PC-3 (cell line): ENCODE results near the gene DAAM1. TPM values are rescaled to one million over a fixed set of nuclear protein-coding genes. Genes with fewer than 3 reads are reported as not detected.

Experiments
- ATAC-seq: fragments of 200-7000 bp; cut with Tn5 transposase; 2 replicates; pipeline ENCODE4 v1.9.1; 2020; ENCODE audit warnings: mild to moderate bottlenecking, moderate library complexity
- BruUV-seq: library from RNA; stranded (reverse); fragments of 400-500 nt; replicated peaks from 2 replicates; lab custom pipeline; 2021; lab: Mats Ljungman, UMichigan
- CTCF ChIA-PET: fragments of 300-600 bp; sonication (Branson Sonifier 250); formaldehyde crosslinking; loops from one replicate; lab custom pipeline; 2022; ENCODE audit warnings: antibody characterized with exemption; lab: Charles Lee
- POLR2A ChIA-PET: fragments of 300-600 bp; sonication (Branson Sonifier 250); formaldehyde crosslinking; loops from one replicate; lab custom pipeline; 2022; ENCODE audit warnings: antibody characterized with exemption; ENCODE audit not compliant: unreplicated experiment; lab: Charles Lee
- DNase-seq: peaks from one replicate; pipeline ENCODE4 v3.0.0-alpha.2; 2015
- H2AFZ ChIP-seq: fragments of 300-600 bp; sonication (generic); 2 replicates; pipeline ENCODE4 v1.6.0; 2016; ENCODE audit warnings: antibody characterized with exemption, low read length
- H3F3A ChIP-seq: fragments of 300-600 bp; sonication (generic); one replicate; pipeline ENCODE4 v1.6.0; 2017; ENCODE audit warnings: antibody characterized with exemption, low read length, control low read depth, mild to moderate bottlenecking; ENCODE audit not compliant: unreplicated experiment
- H3K27ac ChIP-seq: fragments of 300-600 bp; sonication (generic); 2 replicates; pipeline ENCODE4 v1.5.1; 2016; ENCODE audit warnings: mild to moderate bottlenecking, low read length
- H3K27me3 ChIP-seq: fragments of 300-600 bp; sonication (generic); 2 replicates; pipeline ENCODE4 v1.6.1; 2016; ENCODE audit warnings: low read length, mixed read lengths
- H3K36me3 ChIP-seq: fragments of 300-600 bp; sonication (generic); 2 replicates; pipeline ENCODE4 v1.6.1; 2016; ENCODE audit warnings: low read depth, mixed run types, low read length, mixed read lengths
- H3K4me1 ChIP-seq: fragments of 300-600 bp; sonication (generic); 2 replicates; pipeline ENCODE4 v1.5.1; 2016; ENCODE audit warnings: low read length; ENCODE audit not compliant: insufficient read depth
- H3K4me2 ChIP-seq: fragments of 300-600 bp; sonication (generic); 2 replicates; pipeline ENCODE4 v1.6.0; 2016; ENCODE audit warnings: low read length
- H3K4me3 ChIP-seq: fragments of 300-600 bp; sonication (generic); 2 replicates; pipeline ENCODE4 v1.5.1; 2016; ENCODE audit warnings: mild to moderate bottlenecking, low read length, mixed read lengths
- H3K79me2 ChIP-seq: fragments of 300-600 bp; sonication (generic); 2 replicates; pipeline ENCODE4 v1.6.1; 2017; ENCODE audit warnings: low read length, mixed read lengths
- H3K9ac ChIP-seq: fragments of 300-600 bp; sonication (generic); 2 replicates; pipeline ENCODE4 v1.6.0; 2016; ENCODE audit warnings: mild to moderate bottlenecking, low read length
- H3K9me2 ChIP-seq: fragments of 300-600 bp; sonication (generic); replicated peaks from 2 replicates; pipeline ENCODE4 v1.6.1; 2016; ENCODE audit warnings: mixed run types, low read length, mixed read lengths
- H3K9me3 ChIP-seq: fragments of 300-600 bp; sonication (generic); 2 replicates; pipeline ENCODE4 v1.6.1; 2016; ENCODE audit warnings: low read length, mixed read lengths
- H4K20me1 ChIP-seq: fragments of 300-600 bp; sonication (generic); 2 replicates; pipeline ENCODE4 v1.6.1; 2016; ENCODE audit warnings: low read length, mixed read lengths
- EZH2 ChIP-seq: fragments of 300-600 bp; sonication (generic); IDR thresholded peaks from one replicate; pipeline ENCODE4 v1.6.1; 2017; ENCODE audit warnings: antibody characterized with exemption, mild to moderate bottlenecking, low read length; ENCODE audit not compliant: unreplicated experiment
- EZH2phosphoT487 ChIP-seq: fragments of 300-600 bp; sonication (generic); IDR thresholded peaks from 2 replicates; pipeline ENCODE4 v1.6.1; 2018; ENCODE audit warnings: mild to moderate bottlenecking, antibody characterized with exemption, low read length, borderline replicate concordance
- intact Hi-C: fragments of 100-400 bp; cut with micrococcal nuclease; formaldehyde crosslinking; loops from 2 replicates; pipeline ENCODE4 v1.9.0; 2023
- total RNA-seq: library from RNA; depleted of rRNA; stranded (reverse); fragments of >200 nt; gene quantifications from 2 replicates; pipeline ENCODE4 v1.2.3, GENCODE V29; 2014
- TF ChIP-seq, protein P1 (sequence below): fragments of 300-600 bp; sonication (generic); conservative IDR thresholded peaks from 2 replicates; pipeline ENCODE4 v1.5.1; 2017; ENCODE audit warnings: antibody characterized with exemption, low read depth, mild to moderate bottlenecking, low read length

The DAAM1 gene
- total RNA-seq, 1 experiment from 2014 or later, result 32.7 TPM

DNA sequence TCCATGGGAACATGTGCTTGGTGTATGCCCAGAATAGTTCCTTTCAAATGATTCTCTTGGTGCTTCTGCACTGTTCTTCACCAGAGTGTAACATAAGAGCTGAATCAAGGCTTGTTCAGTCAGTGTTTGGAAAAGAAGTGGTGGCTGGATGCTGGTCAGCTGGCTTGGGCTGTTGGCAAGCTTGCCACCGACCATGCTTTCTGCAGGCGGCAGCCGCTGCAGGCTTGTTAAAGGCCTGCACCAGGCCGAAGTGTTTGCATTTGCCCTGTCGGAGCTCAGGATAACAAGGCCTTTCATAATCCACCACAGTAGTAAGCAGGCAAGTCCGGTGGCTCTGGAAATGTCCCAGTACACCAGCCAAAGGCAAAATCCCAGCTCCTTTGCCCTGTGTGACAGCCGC lies 26.9 kb downstream of the DAAM1 start:
- no peaks in the 10 kb centered on the region for H3K27me3 ChIP-seq
- H2AFZ ChIP-seq, result no peak overlapping the region
- H3K4me1 ChIP-seq, result peaks cover 7% of the 10 kb centered on the region; the same call in 1 of the 2 replicates
- no peak; the same call in 1 of the 2 replicates for ATAC-seq
- ChIA-PET POLR2A (no interaction called here), CTCF (no interaction called here)
- no peak overlapping the region for H3K27ac ChIP-seq
- no peak for TF ChIP-seq EZH2phosphoT487
- TF ChIP-seq, protein P1, sequence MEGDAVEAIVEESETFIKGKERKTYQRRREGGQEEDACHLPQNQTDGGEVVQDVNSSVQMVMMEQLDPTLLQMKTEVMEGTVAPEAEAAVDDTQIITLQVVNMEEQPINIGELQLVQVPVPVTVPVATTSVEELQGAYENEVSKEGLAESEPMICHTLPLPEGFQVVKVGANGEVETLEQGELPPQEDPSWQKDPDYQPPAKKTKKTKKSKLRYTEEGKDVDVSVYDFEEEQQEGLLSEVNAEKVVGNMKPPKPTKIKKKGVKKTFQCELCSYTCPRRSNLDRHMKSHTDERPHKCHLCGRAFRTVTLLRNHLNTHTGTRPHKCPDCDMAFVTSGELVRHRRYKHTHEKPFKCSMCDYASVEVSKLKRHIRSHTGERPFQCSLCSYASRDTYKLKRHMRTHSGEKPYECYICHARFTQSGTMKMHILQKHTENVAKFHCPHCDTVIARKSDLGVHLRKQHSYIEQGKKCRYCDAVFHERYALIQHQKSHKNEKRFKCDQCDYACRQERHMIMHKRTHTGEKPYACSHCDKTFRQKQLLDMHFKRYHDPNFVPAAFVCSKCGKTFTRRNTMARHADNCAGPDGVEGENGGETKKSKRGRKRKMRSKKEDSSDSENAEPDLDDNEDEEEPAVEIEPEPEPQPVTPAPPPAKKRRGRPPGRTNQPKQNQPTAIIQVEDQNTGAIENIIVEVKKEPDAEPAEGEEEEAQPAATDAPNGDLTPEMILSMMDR, result no peak
- DNase-seq, result no peak
- no TSS peak for BruUV-seq
- H3K36me3 ChIP-seq, result no peaks in the 10 kb centered on the region
- H3K9me3 ChIP-seq, result no peaks in the 10 kb centered on the region
- H3F3A ChIP-seq, result no peaks in the 10 kb centered on the region
- no peaks in the 10 kb centered on the region for H4K20me1 ChIP-seq
- intact Hi-C loops, result no loop called here
- peaks cover 9% of the 10 kb centered on the region; the same call in 1 of the 2 replicates for H3K79me2 ChIP-seq
- H3K9ac ChIP-seq, result no peak overlapping the region
- H3K4me3 ChIP-seq, result no peak overlapping the region
- no peak overlapping the region for H3K4me2 ChIP-seq
- no peaks in the 10 kb centered on the region for H3K9me2 ChIP-seq

DNA sequence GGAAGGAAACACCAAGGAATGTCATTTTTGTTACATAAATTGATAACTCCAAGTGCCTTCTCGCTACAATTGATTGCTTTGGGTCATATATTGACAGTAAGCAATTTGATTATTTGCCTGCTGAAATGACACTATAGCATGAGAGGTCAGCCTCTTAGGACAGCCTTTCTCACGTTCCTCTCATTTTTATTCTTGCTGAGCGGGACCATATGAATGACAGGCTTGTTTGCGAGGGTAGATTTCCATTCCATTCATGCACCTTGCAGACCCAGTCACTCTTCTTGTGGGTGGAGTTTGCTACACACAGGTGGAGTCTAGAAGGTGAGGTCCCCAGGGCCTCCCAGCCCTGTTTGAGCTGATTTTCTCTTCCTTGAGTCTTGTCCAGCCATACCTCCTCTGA lies 27.3 kb downstream of the DAAM1 start:
- Histone ChIP-seq H3K9me3 (no peaks in the 10 kb centered on the region), H4K20me1 (no peaks in the 10 kb centered on the region), H2AFZ (no peak overlapping the region), H3K4me1 (peaks cover 7% of the 10 kb centered on the region; the same call in 1 of the 2 replicates), H3K27ac (no peak overlapping the region), H3K9me2 (no peaks in the 10 kb centered on the region), H3K9ac (no peak overlapping the region), H3K79me2 (peaks cover 14% of the 10 kb centered on the region; the same call in 1 of the 2 replicates), H3K36me3 (no peaks in the 10 kb centered on the region), H3F3A (no peaks in the 10 kb centered on the region), H3K4me3 (no peak overlapping the region), H3K4me2 (no peak overlapping the region), H3K27me3 (no peaks in the 10 kb centered on the region)
- TF ChIP-seq, protein P1, result no peak
- TF ChIP-seq EZH2 (no peak), EZH2phosphoT487 (no peak)
- no peak for DNase-seq
- ChIA-PET CTCF (no interaction called here), POLR2A (no interaction called here)
- BruUV-seq, result no TSS peak
- intact Hi-C loops, result no loop called here
- no peak for ATAC-seq

DNA sequence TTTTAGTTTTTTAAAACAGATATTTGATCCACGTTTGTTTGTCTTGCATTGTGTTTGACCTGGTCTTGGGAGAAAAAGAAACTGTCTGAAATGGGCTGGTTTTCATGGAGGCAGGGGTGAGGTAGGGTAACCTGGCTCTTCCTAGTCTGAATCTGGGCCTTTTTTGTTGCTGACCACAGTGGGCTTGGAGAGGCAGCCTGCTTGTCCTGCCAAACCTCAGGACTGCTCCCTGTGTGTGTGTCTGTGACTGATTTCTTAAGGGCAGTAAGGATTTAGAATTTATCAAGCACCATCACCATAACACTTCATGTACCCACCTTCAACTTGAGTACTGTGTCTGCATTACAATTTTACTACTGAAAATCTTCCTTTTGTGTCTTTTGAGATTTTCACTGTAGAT lies 28.5 kb downstream of the DAAM1 start:
- H3K27me3 ChIP-seq, result no peaks in the 10 kb centered on the region
- no peak for ATAC-seq
- no peak overlapping the region for H3K4me2 ChIP-seq
- H4K20me1 ChIP-seq, result no peaks in the 10 kb centered on the region
- peaks cover 7% of the 10 kb centered on the region; the same call in 1 of the 2 replicates for H3K4me1 ChIP-seq
- no peak overlapping the region for H2AFZ ChIP-seq
- H3K9me2 ChIP-seq, result 0 out of 2 replicates have a peak, but pooled peaks cover 4% of the 10 kb centered on the region
- no TSS peak for BruUV-seq
- no peak overlapping the region for H3K9ac ChIP-seq
- no peak overlapping the region for H3K27ac ChIP-seq
- DNase-seq, result no peak
- ChIA-PET CTCF (no interaction called here), POLR2A (no interaction called here)
- peaks cover 19% of the 10 kb centered on the region; the same call in 1 of the 2 replicates for H3K79me2 ChIP-seq
- H3K9me3 ChIP-seq, result no peaks in the 10 kb centered on the region
- no peak for TF ChIP-seq EZH2phosphoT487
- TF ChIP-seq, protein P1, result no peak
- TF ChIP-seq EZH2, result no peak
- intact Hi-C loops, result no loop called here
- H3K36me3 ChIP-seq, result no peaks in the 10 kb centered on the region
- H3F3A ChIP-seq, result no peaks in the 10 kb centered on the region
- no peak overlapping the region for H3K4me3 ChIP-seq
